Cortex of kidney (tissue), 1 donor: Measurements from ENCODE around the gene CCBE1.

ENCODE experiments used
- DNase-seq: peaks from one replicate; lab custom pipeline; 2025; lab: John Stamatoyannopoulos, UW

The CCBE1 gene

DNA sequence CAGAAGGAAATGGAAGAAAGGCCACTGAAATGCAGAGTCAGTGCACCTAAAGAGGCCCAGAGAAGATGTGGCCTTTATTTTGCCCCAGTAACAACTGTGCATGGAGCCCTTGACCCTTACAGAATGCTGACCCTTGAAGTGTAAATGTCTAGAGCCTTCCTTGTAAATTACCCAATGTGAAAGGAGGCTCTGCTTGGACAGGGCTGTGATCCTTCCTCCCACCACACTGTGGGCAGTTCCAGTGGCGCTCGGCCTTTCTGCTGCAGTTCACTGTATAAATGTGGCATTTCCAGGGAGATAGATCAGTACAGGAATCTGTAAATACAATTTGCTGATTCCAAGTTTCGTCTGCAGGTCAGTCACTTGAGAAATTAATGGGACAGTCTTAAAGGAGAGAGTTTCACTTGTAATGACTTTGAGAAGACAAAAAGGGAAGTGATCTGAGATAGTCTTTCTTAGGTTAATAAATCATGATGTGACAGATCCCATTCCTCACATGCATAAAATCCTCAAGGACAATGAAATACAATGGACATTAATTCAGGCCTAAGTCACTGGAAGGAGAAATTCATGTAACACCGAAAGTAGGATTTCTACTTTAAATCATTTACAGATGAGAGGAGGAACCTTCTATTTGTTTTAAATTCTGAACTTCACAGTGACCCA is 204.3 kb downstream of the CCBE1 start:
- no peak for DNase-seq

DNA sequence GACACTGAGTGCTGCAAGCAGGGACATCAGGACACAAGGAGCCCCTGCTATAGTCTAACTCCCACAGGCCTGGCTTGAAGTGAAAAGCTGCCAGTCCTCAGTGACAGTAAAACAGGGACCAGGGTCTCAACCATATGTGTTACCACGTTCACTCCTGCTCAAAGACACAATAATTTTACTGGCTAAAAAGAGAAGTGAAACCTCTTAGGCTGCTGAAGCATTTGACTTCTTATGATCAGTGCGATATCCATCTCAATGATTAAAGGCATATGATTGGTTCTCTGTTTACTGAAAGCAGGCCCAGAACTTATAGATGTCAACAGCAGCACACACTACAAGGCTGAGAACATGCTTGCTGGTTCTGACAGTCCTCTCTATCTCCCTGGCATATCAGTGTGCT is 208.3 kb downstream of the CCBE1 start:
- no peak for DNase-seq

DNA sequence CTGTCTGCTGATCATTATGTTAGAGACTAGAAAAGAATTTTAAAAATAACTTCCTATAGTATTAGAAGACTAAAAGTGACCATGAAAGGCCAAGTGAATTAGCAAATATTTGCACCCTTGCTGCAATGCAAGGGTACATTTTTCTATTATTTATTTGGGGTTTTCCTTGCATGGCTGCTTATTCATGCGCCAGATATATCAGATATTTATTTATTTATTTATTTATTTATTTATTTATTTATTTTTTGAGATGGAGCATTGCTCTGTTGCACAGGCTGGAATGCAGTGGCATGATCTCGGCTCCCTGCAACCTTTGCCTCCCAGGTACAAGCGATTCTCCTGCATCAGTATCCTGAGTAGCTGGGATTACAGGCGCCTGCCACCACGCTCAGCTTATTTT is 211.8 kb downstream of the CCBE1 start:
- no peak for DNase-seq

DNA sequence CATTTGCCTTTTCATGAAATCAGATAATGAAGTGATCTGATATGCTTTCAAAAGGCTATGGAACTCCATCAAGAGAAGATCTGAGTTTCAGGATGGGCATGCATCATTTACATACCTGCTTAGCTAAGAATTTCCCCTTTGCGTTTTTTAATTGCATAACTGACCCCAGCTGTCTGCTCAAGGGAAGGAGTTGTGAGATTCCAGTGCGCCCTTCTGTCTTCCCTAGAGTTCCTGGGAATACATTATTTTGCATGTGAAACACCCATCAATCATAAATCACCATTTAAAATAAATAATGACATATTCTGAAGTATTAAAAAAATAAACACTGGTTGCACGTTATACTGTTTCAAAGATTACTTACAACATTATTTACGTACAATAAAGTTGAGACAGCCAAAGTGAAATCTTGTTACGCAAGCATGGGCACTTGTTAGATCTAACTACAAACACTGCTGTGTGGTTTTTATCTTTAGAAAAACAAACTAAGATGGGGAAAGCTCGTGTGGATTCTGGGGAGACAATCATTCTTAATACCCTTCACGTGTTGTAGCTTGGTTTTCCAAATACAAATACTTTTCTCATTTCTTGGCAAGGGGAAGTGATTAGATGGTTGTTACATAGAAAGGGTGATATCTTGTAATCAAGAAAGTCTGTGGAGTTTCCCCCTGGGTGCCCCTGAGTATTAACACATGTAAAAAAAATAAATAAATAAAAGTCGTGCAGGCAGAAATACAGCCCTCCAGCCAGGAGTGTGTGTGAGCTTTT is 212.5 kb downstream of the CCBE1 start:
- no peak for DNase-seq

GRCh38 chr18:59484131-59484530 is 213.1 kb downstream of the CCBE1 start:
- no peak for DNase-seq

GRCh38 chr18:59481436-59481835 is 215.8 kb downstream of the CCBE1 start:
- no peak for DNase-seq

- no peak for DNase-seq
These were observed 217.4 kb downstream of the CCBE1 start for GRCh38 chr18:59479776-59480175.

DNA sequence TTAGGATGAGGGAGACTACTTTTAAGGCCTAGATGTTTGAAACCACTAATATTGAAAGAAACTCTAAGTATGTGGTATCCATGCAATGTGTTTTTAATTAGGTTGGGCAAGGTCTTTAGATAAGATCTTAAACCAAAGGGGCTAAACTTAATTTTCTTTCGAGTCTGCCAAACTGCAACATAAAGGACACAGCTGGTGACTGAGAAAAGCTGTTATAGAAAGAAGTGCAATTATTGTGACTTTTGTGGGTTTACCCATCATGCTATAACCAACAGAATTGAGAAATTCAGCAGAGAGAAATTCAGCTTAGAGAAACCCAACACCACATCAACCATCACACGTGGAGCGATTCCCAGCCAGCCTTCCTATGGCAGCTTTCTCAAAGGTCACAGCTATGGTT is 218.6 kb downstream of the CCBE1 start:
- no peak for DNase-seq

DNA sequence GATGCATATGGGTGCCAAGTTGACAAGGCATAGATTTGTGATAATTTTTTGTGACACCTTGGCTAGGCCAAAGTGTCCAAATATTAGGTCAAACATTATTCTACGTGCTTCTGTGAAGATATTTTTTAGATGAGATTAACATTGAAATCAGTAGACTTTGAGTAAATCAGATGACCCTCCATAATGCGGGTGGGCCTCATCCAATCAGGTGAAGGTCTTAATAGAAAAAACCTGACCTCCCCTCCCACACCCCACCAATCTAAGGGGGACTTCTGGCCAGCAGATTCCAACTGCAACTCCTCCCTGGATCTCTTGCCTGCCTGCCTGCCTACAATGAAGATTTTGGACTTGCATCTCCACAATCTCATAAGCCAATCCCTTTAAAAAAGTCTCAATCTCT is 219.4 kb downstream of the CCBE1 start:
- no peak for DNase-seq

DNA sequence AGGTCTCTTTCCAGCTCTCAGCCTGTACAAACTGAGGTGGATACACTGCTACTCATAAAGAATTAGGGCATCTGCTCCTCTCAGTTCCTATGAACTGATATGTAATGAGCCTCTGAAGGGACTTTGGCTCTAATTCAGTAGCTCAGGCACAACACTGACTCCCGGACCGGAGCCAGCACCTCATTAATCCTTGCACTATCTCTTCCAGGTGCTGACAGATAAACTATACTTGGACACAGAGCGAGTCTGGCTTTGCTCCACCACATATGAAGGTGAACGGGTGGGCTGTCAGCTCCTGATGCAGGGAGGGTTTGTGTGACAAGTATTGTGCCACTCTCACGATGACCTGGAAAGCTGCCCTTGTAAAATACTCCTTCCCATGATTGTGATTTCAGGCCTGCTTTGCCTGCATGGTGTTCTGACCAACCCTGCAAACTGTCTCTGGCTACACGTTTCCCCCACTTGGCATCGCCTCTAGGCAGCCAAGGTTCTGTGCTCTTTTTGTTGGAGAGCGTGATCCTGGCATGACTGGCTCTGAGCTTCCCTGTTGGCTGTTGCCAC is 226.6 kb downstream of the CCBE1 start:
- DNase-seq: no peak

GRCh38 chr18:59469463-59470180 is 227.6 kb downstream of the CCBE1 start:
- no peak for DNase-seq

DNA sequence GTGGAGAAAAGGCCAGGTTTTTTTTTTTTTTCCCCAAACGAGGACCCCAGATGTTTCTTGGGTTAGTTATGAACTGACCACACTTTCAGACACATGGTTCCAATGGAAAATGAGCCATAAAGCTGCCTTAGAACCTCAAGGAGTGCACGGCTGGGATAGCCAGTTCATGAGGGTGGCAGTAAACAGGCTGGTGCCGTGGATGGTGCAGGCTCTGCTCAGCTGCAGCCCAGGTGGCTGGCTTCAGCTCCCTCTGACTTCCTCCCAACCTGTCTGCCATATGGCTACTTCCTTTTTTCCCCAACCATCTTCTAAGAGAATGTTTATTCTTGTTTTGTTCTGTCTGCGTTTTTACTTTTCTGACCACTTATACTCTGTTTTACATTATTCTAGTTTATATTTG is 228.4 kb downstream of the CCBE1 start:
- DNase-seq: no peak

- DNase-seq: no peak
These were observed 229.7 kb downstream of the CCBE1 start for GRCh38 chr18:59467497-59467896.

- DNase-seq: no peak
These were observed 230.2 kb downstream of the CCBE1 start for GRCh38 chr18:59466980-59467379.

- no peak for DNase-seq
These were observed 232.7 kb downstream of the CCBE1 start for GRCh38 chr18:59464486-59464885.

GRCh38 chr18:59461171-59461570 is 236.1 kb downstream of the CCBE1 start:
- no peak for DNase-seq

DNA sequence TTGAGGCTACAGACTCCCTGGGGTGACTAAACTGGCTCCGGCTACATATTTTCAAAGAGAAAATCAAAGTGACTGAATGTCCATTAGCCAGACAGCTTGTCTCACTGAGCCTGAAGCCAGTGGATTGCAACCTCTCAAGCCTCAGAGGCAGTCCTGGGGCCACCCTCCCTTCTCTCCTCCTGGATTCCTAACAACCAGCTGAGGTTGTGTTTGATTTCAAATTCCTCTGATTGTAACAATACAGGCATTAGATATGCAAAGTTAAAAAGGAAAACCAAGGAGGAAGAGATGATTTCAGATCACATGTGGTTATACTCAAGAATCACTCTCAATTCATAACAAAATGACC is 237.2 kb downstream of the CCBE1 start:
- no peak for DNase-seq

- no peak for DNase-seq
These were observed 237.7 kb downstream of the CCBE1 start for GRCh38 chr18:59459369-59460071.

DNA sequence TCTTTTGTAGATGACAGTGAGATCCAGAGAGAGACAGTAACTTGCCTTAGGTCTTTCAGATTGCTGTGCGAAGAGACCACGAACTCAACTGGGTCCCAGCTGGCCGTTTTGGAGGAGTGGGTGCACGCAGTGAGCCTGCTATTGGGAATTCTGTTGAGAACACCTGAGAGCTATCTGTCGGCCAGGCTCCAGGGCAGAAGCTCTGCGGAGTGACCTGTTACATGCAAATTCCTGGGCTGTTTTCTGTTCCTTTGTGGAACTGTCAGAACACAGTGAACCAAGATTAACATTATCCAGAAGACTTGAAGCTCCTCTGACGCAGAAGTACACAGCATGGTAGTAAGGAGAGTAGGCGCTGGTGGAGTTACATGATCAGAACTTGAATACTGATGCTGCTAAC is 238.6 kb downstream of the CCBE1 start:
- DNase-seq: no peak

GRCh38 chr18:59456657-59457056 is 240.6 kb downstream of the CCBE1 start:
- no peak for DNase-seq

DNA sequence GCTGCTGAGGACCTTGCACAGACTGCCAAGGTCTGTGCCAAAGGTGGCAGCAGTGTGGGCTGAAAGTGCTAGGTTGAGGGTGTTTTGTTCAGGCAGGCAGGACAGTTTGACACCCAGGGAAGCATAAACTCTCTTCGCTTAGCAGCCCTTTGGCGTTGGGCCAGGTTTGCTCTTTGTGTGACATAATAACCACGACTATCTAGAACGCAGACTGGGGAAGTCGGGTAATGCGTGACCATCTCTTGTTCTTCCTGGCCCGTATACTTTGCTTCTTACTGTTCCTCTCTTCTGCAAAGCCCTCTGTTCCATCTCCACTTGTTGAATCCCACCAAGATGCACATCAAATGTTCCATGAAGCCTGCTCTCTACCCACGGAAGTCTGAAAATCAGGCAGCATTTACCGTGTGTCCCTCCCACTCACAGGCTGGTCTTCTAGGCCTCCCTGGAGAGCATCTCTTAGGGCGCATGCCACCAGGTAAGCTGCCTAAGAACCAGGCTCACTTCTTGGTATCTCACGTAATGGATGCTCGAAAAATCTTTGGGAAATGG is 241.4 kb downstream of the CCBE1 start:
- DNase-seq: no peak
